ENCODE data around the gene R3HDM1. TPM values are rescaled to one million over a fixed set of nuclear protein-coding genes. Genes with fewer than 3 reads are reported as not detected.

R3HDM1 gene
- total RNA-seq, 4 donors from 2014 or later, result 13.7 to 22.3 (median 19.2) TPM

- WGBS, 2 donors (ENCODE audit: low coverage in 1 of 2), result 91 to 92% methylated on average over 2 of the region's 2 CpGs
- DNase-seq, result no peak
- Histone ChIP-seq H3K4me3 (no peak overlapping the region), H3K36me3 (no peaks in the 10 kb centered on the region), H3K27me3 (no peaks in the 10 kb centered on the region), H3K27ac (no peak overlapping the region), H3K4me1 (no peaks in the 10 kb centered on the region), H3K9me3 (no peaks in the 10 kb centered on the region)
- no peak for TF ChIP-seq POLR2A (IDR thresholded peaks at IDR 0.05)
- no peak for TF ChIP-seq EP300 (IDR thresholded peaks at IDR 0.05; ENCODE audit: low read depth)
- TF ChIP-seq CTCF (IDR thresholded peaks at IDR 0.05), result no peak
- no peak for TF ChIP-seq POLR2AphosphoS5 (IDR thresholded peaks at IDR 0.05)
- in situ Hi-C loops (cut with MboI; ENCODE audit: low pct_ligation_motif_present in 1 of 4, low pct_unique_long_range_greater_than_20kb in 1 of 4, low sequenced_read_pairs in 3 of 4) (no loop called here), intact Hi-C loops (cut with DNase I; ENCODE audit: low total_unique reads) (no loop called here)
Observed at GRCh38 chr2:135570884-135571283, 39.6 kb downstream of the R3HDM1 start.

- Histone ChIP-seq H3K4me1 (no peaks in the 10 kb centered on the region), H3K27me3 (no peaks in the 10 kb centered on the region), H3K27ac (no peak overlapping the region), H3K36me3 (no peaks in the 10 kb centered on the region), H3K4me3 (no peak overlapping the region), H3K9me3 (no peaks in the 10 kb centered on the region)
- 96 to 100% methylated on average over 1 of the region's 1 CpG for WGBS, 2 donors (ENCODE audit: low coverage in 1 of 2)
- TF ChIP-seq EP300 (IDR thresholded peaks at IDR 0.05; ENCODE audit: low read depth), result no peak
- no peak for TF ChIP-seq CTCF (IDR thresholded peaks at IDR 0.05)
- DNase-seq, result no peak
- in situ Hi-C loops (cut with MboI; ENCODE audit: low pct_ligation_motif_present in 1 of 4, low pct_unique_long_range_greater_than_20kb in 1 of 4, low sequenced_read_pairs in 3 of 4), result no loop called here
- intact Hi-C loops (cut with DNase I; ENCODE audit: low total_unique reads), result no loop called here
Observed at GRCh38 chr2:135573620-135574019, 42.3 kb downstream of the R3HDM1 start.

- DNase-seq, result no peak
- H3K4me1 ChIP-seq, result no peaks in the 10 kb centered on the region
- in situ Hi-C loops (cut with MboI; ENCODE audit: low pct_ligation_motif_present in 1 of 4, low pct_unique_long_range_greater_than_20kb in 1 of 4, low sequenced_read_pairs in 3 of 4) (loop anchor here in 1 of 4 donors (25.0 kb wide), 1 partner anchor 94 kb away; no protein-coding TSS in a partner anchor), intact Hi-C loops (cut with DNase I; ENCODE audit: low total_unique reads) (loop anchor here (10.0 kb wide), 1 partner anchor 1594 kb away; no protein-coding TSS in a partner anchor)
- H3K36me3 ChIP-seq, result no peaks in the 10 kb centered on the region
- H3K27ac ChIP-seq, result no peak overlapping the region
- H3K27me3 ChIP-seq, result no peaks in the 10 kb centered on the region
- TF ChIP-seq EP300 (IDR thresholded peaks at IDR 0.05; ENCODE audit: low read depth) (no peak), CTCF (IDR thresholded peaks at IDR 0.05) (no peak), POLR2A (IDR thresholded peaks at IDR 0.05) (no peak), POLR2AphosphoS5 (IDR thresholded peaks at IDR 0.05) (no peak)
- no peaks in the 10 kb centered on the region for H3K9me3 ChIP-seq
- H3K4me3 ChIP-seq, result no peak overlapping the region
- 96 to 98% methylated on average over 3 of the region's 3 CpGs for WGBS, 2 donors (ENCODE audit: low coverage in 1 of 2)
Observed at GRCh38 chr2:135581282-135581681, 50.0 kb downstream of the R3HDM1 start.

- intact Hi-C loops (cut with DNase I; ENCODE audit: low total_unique reads) (loop anchor here (10.0 kb wide), 1 partner anchor 1592 kb away; no protein-coding TSS in a partner anchor), in situ Hi-C loops (cut with MboI; ENCODE audit: low pct_ligation_motif_present in 1 of 4, low pct_unique_long_range_greater_than_20kb in 1 of 4, low sequenced_read_pairs in 3 of 4) (loop anchor here in 1 of 4 donors (25.0 kb wide), 1 partner anchor 95 kb away; no protein-coding TSS in a partner anchor)
- Histone ChIP-seq H3K27ac (no peak overlapping the region), H3K27me3 (no peaks in the 10 kb centered on the region), H3K4me1 (no peaks in the 10 kb centered on the region), H3K36me3 (no peaks in the 10 kb centered on the region), H3K4me3 (no peak overlapping the region), H3K9me3 (no peaks in the 10 kb centered on the region)
- no peak for DNase-seq
- WGBS, 2 donors (ENCODE audit: low coverage in 1 of 2), result 64 to 69% methylated on average over 2 of the region's 2 CpGs
- TF ChIP-seq POLR2A (IDR thresholded peaks at IDR 0.05) (no peak), POLR2AphosphoS5 (IDR thresholded peaks at IDR 0.05) (no peak), EP300 (IDR thresholded peaks at IDR 0.05; ENCODE audit: low read depth) (no peak), CTCF (IDR thresholded peaks at IDR 0.05) (no peak)
Observed at GRCh38 chr2:135582383-135582782, 51.1 kb downstream of the R3HDM1 start.
